Keratinocyte (primary cell): ENCODE results near the gene VPS41. TPM values are rescaled to one million over a fixed set of nuclear protein-coding genes. Genes with fewer than 3 reads are reported as not detected.

Source experiments
- DNase-seq: peaks from one replicate; pipeline ENCODE4 v3.0.0-alpha.2; 2011; ENCODE audit warnings: low read depth, missing footprints, low spot score
- FAIRE-seq: peaks from 2 replicates; lab custom pipeline; 2011; peaks lifted over from hg19 to GRCh38; lab: Jason Lieb, UNC
- H2AFZ ChIP-seq: 2 replicates; pipeline ENCODE4 v1.6.0; 2012; ENCODE audit warnings: low read length, control low read depth, inconsistent platforms; ENCODE audit not compliant: control insufficient read depth
- H3K27ac ChIP-seq: 2 replicates; pipeline ENCODE4 v1.5.1; 2011; ENCODE audit warnings: low read length; ENCODE audit not compliant: control insufficient read depth, insufficient read depth
- H3K27me3 ChIP-seq: 3 replicates; pipeline ENCODE4 v1.6.0; 2011; ENCODE audit warnings: low read length; ENCODE audit not compliant: control insufficient read depth, insufficient read depth; ENCODE audit errors: extremely low read depth
- H3K36me3 ChIP-seq, 2 experiments: 2 replicates in 1 of 2; 3 replicates in 1 of 2; pipeline ENCODE4 v1.5.1; 2011; ENCODE audit warnings: low read length in 2 of 2, mild to moderate bottlenecking in 1 of 2; ENCODE audit not compliant: control insufficient read depth in 2 of 2, insufficient read depth in 2 of 2; ENCODE audit errors: extremely low read depth in 1 of 2
- H3K4me1 ChIP-seq: 3 replicates; pipeline ENCODE4 v1.5.1; 2011; ENCODE audit warnings: low read length; ENCODE audit not compliant: control insufficient read depth, insufficient read depth; ENCODE audit errors: extremely low read depth
- H3K4me2 ChIP-seq: 3 replicates; pipeline ENCODE4 v1.6.0; 2011; ENCODE audit warnings: low read depth, low read length; ENCODE audit not compliant: control insufficient read depth, insufficient read depth; ENCODE audit errors: extremely low read depth
- H3K4me3 ChIP-seq, 3 experiments: fragments of 200-600 bp in 1 of 3; sonication (generic) in 1 of 3; 2 replicates in 2 of 3; 3 replicates in 1 of 3; pipeline ENCODE4 v1.5.1; 2011 to 2016; ENCODE audit warnings: low read length in 3 of 3, mild to moderate bottlenecking in 3 of 3, control low read depth in 2 of 3, inconsistent platforms in 1 of 3, low read depth in 1 of 3, mixed read lengths in 1 of 3, mixed run types in 1 of 3, moderate library complexity in 1 of 3; ENCODE audit not compliant: control insufficient read depth in 2 of 3, insufficient read depth in 2 of 3; ENCODE audit errors: extremely low read depth in 1 of 3
- H3K79me2 ChIP-seq: 2 replicates; pipeline ENCODE4 v1.6.0; 2012; ENCODE audit warnings: low read length; ENCODE audit not compliant: control insufficient read depth, insufficient read depth
- H3K9ac ChIP-seq: 3 replicates; pipeline ENCODE4 v1.6.0; 2011; ENCODE audit warnings: low read length; ENCODE audit not compliant: control insufficient read depth, insufficient read depth; ENCODE audit errors: extremely low read depth
- H3K9me1 ChIP-seq: 3 replicates; pipeline ENCODE4 v1.6.0; 2011; ENCODE audit warnings: low read length; ENCODE audit not compliant: control insufficient read depth, insufficient read depth; ENCODE audit errors: extremely low read depth
- H3K9me3 ChIP-seq: 2 replicates; pipeline ENCODE4 v1.5.1; 2012; ENCODE audit warnings: low read depth, low read length; ENCODE audit not compliant: control insufficient read depth
- H4K20me1 ChIP-seq: 3 replicates; pipeline ENCODE4 v1.6.0; 2011; ENCODE audit warnings: low read length; ENCODE audit not compliant: control insufficient read depth, insufficient read depth; ENCODE audit errors: extremely low read depth
- EZH2 ChIP-seq: IDR thresholded peaks from one replicate; pipeline ENCODE4 v1.6.1; 2012; ENCODE audit warnings: inconsistent platforms, mild to moderate bottlenecking, low read length, moderate library complexity
- dilution Hi-C: fragments of 300-500 bp; cut with MboI; formaldehyde crosslinking; loops from one replicate; pipeline ENCODE4 v1.7.0; 2020; ENCODE audit warnings: low sequenced_read_pairs; ENCODE audit not compliant: extremely low pct_ligation_motif_present
- polyA plus RNA-seq, 5 experiments: library from polyadenylated mRNA; depleted of rRNA in 3 of 5; stranded (reverse) in 3 of 5; stranded (forward) in 1 of 5; unstranded in 1 of 5; fragments of >200 nt; gene quantifications; 1 replicate in 1 of 5; 2 replicates in 3 of 5; 3 replicates in 1 of 5; pipeline versions ENCODE4 v1.2.1 to v1.2.3, GENCODE V29; 2011 to 2012; ENCODE audit warnings: missing spikeins in 2 of 5, low read depth in 1 of 5, low replicate concordance in 1 of 5
- TF ChIP-seq, protein P1 (sequence below), 3 experiments: IDR thresholded peaks in 1 of 3; conservative IDR thresholded peaks in 1 of 3; optimal IDR thresholded peaks in 1 of 3; 2 replicates in 2 of 3; 3 replicates in 1 of 3; pipeline versions ENCODE3 to v1.5.1; 2011; ENCODE audit warnings: low read length in 3 of 3, mild to moderate bottlenecking in 3 of 3, moderate library complexity in 2 of 3, control low read depth in 1 of 3, inconsistent platforms in 1 of 3; ENCODE audit not compliant: insufficient read depth in 2 of 3; ENCODE audit errors: extremely low read depth in 1 of 3

VPS41 gene
- polyA plus RNA-seq, 1 donor (not counting 4 experiments of a cell fraction or from before 2014, with no cell fraction given) = 38.1 TPM

DNA sequence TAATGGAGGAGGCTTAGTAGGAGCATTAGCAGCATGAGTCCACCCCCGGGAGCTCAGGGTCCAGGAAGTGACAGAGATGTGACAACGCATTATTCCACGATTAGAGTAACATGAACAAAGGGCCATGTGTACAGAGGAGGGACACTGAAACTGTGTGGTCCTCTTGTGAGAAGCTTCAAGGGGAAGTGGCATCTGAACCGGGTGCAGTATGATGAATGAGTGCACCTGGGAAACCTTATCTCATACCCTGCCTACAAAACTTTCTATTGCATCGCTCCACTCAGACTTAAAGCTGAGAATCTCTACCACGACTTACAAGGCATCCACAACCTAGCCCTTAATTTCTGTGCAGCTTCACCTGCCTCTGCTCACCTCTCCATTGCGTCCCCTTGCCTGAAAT lies 162.6 kb downstream of the VPS41 start:
- H3K27me3 ChIP-seq = no peaks in the 10 kb centered on the region
- H2AFZ ChIP-seq = no peak overlapping the region
- H3K79me2 ChIP-seq = no peaks in the 10 kb centered on the region
- dilution Hi-C loops = no loop called here
- H4K20me1 ChIP-seq = no peaks in the 10 kb centered on the region
- H3K4me1 ChIP-seq = peaks cover 6% of the 10 kb centered on the region
- H3K9me3 ChIP-seq = no peaks in the 10 kb centered on the region
- TF ChIP-seq, protein P1, sequence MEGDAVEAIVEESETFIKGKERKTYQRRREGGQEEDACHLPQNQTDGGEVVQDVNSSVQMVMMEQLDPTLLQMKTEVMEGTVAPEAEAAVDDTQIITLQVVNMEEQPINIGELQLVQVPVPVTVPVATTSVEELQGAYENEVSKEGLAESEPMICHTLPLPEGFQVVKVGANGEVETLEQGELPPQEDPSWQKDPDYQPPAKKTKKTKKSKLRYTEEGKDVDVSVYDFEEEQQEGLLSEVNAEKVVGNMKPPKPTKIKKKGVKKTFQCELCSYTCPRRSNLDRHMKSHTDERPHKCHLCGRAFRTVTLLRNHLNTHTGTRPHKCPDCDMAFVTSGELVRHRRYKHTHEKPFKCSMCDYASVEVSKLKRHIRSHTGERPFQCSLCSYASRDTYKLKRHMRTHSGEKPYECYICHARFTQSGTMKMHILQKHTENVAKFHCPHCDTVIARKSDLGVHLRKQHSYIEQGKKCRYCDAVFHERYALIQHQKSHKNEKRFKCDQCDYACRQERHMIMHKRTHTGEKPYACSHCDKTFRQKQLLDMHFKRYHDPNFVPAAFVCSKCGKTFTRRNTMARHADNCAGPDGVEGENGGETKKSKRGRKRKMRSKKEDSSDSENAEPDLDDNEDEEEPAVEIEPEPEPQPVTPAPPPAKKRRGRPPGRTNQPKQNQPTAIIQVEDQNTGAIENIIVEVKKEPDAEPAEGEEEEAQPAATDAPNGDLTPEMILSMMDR (optimal IDR thresholded peaks at IDR 0.05 in 1 of 3, IDR thresholded peaks at IDR 0.05 in 1 of 3, conservative IDR thresholded peaks at IDR 0.05 in 1 of 3; ENCODE audit: extremely low read depth in 1 of 3, insufficient read depth in 2 of 3, low read length in 3 of 3) = no peak
- TF ChIP-seq EZH2 = no peak
- no peaks in the 10 kb centered on the region for H3K9me1 ChIP-seq
- H3K27ac ChIP-seq = no peak overlapping the region
- H3K4me3 ChIP-seq = no peak overlapping the region
- H3K4me2 ChIP-seq = no peak overlapping the region
- FAIRE-seq = no peak
- peaks cover 0 to 3% of the 10 kb centered on the region in 2 experiments for H3K36me3 ChIP-seq
- DNase-seq = no peak
- no peak overlapping the region for H3K9ac ChIP-seq

DNA sequence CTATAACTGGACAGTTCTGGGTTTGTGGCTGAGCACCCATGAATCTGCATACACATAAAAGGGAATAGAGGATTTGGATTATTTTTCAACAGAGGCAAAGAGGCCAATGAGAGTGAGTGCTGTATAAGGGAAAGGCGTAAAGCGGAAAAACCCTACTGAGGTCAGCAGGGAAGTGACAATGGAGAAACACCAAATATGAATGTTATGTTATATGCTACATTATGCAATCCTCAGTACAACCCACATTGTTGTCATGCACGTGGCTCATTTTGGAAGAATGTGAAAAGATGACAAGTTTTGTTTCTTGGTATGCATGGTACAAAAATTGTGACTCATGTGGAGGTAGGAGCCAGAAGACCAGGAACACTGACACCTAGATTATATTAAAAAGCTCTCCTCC lies 164.2 kb downstream of the VPS41 start:
- H3K27me3 ChIP-seq = no peaks in the 10 kb centered on the region
- peak overlapping the region; percentile 40 for H3K27ac ChIP-seq
- no peaks in the 10 kb centered on the region for H3K9me1 ChIP-seq
- H3K9ac ChIP-seq = no peak overlapping the region
- no peak overlapping the region for H3K4me2 ChIP-seq
- TF ChIP-seq, protein P1 (optimal IDR thresholded peaks at IDR 0.05 in 1 of 3, IDR thresholded peaks at IDR 0.05 in 1 of 3, conservative IDR thresholded peaks at IDR 0.05 in 1 of 3; ENCODE audit: extremely low read depth in 1 of 3, insufficient read depth in 2 of 3, low read length in 3 of 3) = no peak
- TF ChIP-seq EZH2 = no peak
- FAIRE-seq = peak; percentile 78
- peaks cover 3 to 5% of the 10 kb centered on the region in 2 experiments for H3K36me3 ChIP-seq
- peak; percentile 35 for DNase-seq
- no peaks in the 10 kb centered on the region for H3K9me3 ChIP-seq
- no peaks in the 10 kb centered on the region for H3K79me2 ChIP-seq
- H2AFZ ChIP-seq = no peak overlapping the region
- H3K4me3 ChIP-seq = no peak overlapping the region
- dilution Hi-C loops = no loop called here
- H3K4me1 ChIP-seq = peaks cover 6% of the 10 kb centered on the region
- no peaks in the 10 kb centered on the region for H4K20me1 ChIP-seq
